HG02938 (cell line): ENCODE data around the gene SLC26A11.
"Not testable (repeated sequence)": the region's sequence is repeated elsewhere in the genome, so short reads cannot be mapped to it uniquely, and the experiment has no call there.

Experiments
- ATAC-seq: cut with Tn5 transposase; IDR thresholded peaks from one replicate; pipeline ENCODE4 v1.9.1; 2021; ENCODE audit warnings: mild to moderate bottlenecking, moderate library complexity; ENCODE audit not compliant: unreplicated experiment

The SLC26A11 gene

GRCh38 chr17:80259457-80260068, 39.3 kb downstream of the SLC26A11 start:
- ATAC-seq, result no peak

- no peak for ATAC-seq
These were observed 39.9 kb downstream of the SLC26A11 start for GRCh38 chr17:80260069-80260535.

- ATAC-seq, result no peak
These were observed 40.5 kb downstream of the SLC26A11 start, which contains the start of gene RNF213 for GRCh38 chr17:80260791-80261158. Gene RNF213, plus strand, starts transcription at chr17:80260852. Its CDS starts 2,830 bp downstream, at chr17:80263682.

GRCh38 chr17:80261159-80261894, 41.1 kb downstream of the SLC26A11 start:
- no peak for ATAC-seq

- no peak for ATAC-seq
These were observed 41.7 kb downstream of the SLC26A11 start for GRCh38 chr17:80261895-80262279.

GRCh38 chr17:80262291-80262690, 42.1 kb downstream of the SLC26A11 start:
- no peak for ATAC-seq

GRCh38 chr17:80262775-80263244, 42.6 kb downstream of the SLC26A11 start:
- ATAC-seq, result no peak

- ATAC-seq, result no peak
These were observed 43.3 kb downstream of the SLC26A11 start for GRCh38 chr17:80263253-80264204.

- ATAC-seq, result no peak
These were observed 44.2 kb downstream of the SLC26A11 start for GRCh38 chr17:80264205-80265075.

GRCh38 chr17:80265205-80266068, 45.2 kb downstream of the SLC26A11 start:
- ATAC-seq, result no peak

GRCh38 chr17:80267391-80267790, 47.2 kb downstream of the SLC26A11 start:
- ATAC-seq, result no peak

GRCh38 chr17:80268427-80268826, 48.2 kb downstream of the SLC26A11 start:
- no peak for ATAC-seq

GRCh38 chr17:80269405-80269807, 49.2 kb downstream of the SLC26A11 start:
- ATAC-seq, result no peak

- ATAC-seq, result no peak
These were observed 49.9 kb downstream of the SLC26A11 start for GRCh38 chr17:80270104-80270503.

GRCh38 chr17:80270836-80271235, 50.6 kb downstream of the SLC26A11 start:
- no peak for ATAC-seq

- ATAC-seq, result no peak
These were observed 52.1 kb downstream of the SLC26A11 start for GRCh38 chr17:80272366-80272765.

GRCh38 chr17:80274331-80274730, 54.1 kb downstream of the SLC26A11 start:
- no peak for ATAC-seq

- ATAC-seq, result no peak
These were observed 54.7 kb downstream of the SLC26A11 start for GRCh38 chr17:80274871-80275449.

GRCh38 chr17:80275857-80276256, 55.6 kb downstream of the SLC26A11 start:
- ATAC-seq, result not testable (repeated sequence)
